Measurements from ENCODE around the gene MYO9B. TPM values are rescaled to one million over a fixed set of nuclear protein-coding genes. Genes with fewer than 3 reads are reported as not detected.

MYO9B gene
- total RNA-seq, 1 donor from 2014 or later: 69.4 TPM

- DNase-seq (ENCODE audit: low read depth): no peak
- TF ChIP-seq CTCF (IDR thresholded peaks at IDR 0.05; ENCODE audit: insufficient read depth, low read length, poor library complexity, severe bottlenecking): no peak
- H3K36me3 ChIP-seq (ENCODE audit: control insufficient read depth, insufficient read depth, low read length): no peaks in the 10 kb centered on the region
- no peak overlapping the region for H3K4me3 ChIP-seq (ENCODE audit: low read depth, low read length)
- no peaks in the 10 kb centered on the region for H3K27me3 ChIP-seq (ENCODE audit: control insufficient read depth, insufficient read depth, low read length)
Measured at GRCh38 chr19:17114414-17114831, 38.8 kb downstream of the MYO9B start.

- Histone ChIP-seq H3K4me3 (ENCODE audit: low read depth, low read length) (no peak overlapping the region), H3K27me3 (ENCODE audit: control insufficient read depth, insufficient read depth, low read length) (no peaks in the 10 kb centered on the region), H3K36me3 (ENCODE audit: control insufficient read depth, insufficient read depth, low read length) (no peaks in the 10 kb centered on the region)
- TF ChIP-seq CTCF (IDR thresholded peaks at IDR 0.05; ENCODE audit: insufficient read depth, low read length, poor library complexity, severe bottlenecking): no peak
- no peak for DNase-seq (ENCODE audit: low read depth)
Measured at GRCh38 chr19:17116996-17117702, 41.6 kb downstream of the MYO9B start.

- no peaks in the 10 kb centered on the region for H3K36me3 ChIP-seq (ENCODE audit: control insufficient read depth, insufficient read depth, low read length)
- no peaks in the 10 kb centered on the region for H3K27me3 ChIP-seq (ENCODE audit: control insufficient read depth, insufficient read depth, low read length)
- TF ChIP-seq CTCF (IDR thresholded peaks at IDR 0.05; ENCODE audit: insufficient read depth, low read length, poor library complexity, severe bottlenecking): no peak
- no peak for DNase-seq (ENCODE audit: low read depth)
- no peak overlapping the region for H3K4me3 ChIP-seq (ENCODE audit: low read depth, low read length)
Measured at GRCh38 chr19:17118957-17119356, 43.4 kb downstream of the MYO9B start.

- no peaks in the 10 kb centered on the region for H3K36me3 ChIP-seq (ENCODE audit: control insufficient read depth, insufficient read depth, low read length)
- no peak overlapping the region for H3K4me3 ChIP-seq (ENCODE audit: low read depth, low read length)
- DNase-seq (ENCODE audit: low read depth): no peak
- TF ChIP-seq CTCF (IDR thresholded peaks at IDR 0.05; ENCODE audit: insufficient read depth, low read length, poor library complexity, severe bottlenecking): no peak
- no peaks in the 10 kb centered on the region for H3K27me3 ChIP-seq (ENCODE audit: control insufficient read depth, insufficient read depth, low read length)
Measured at GRCh38 chr19:17121736-17122293, 46.2 kb downstream of the MYO9B start.

- Histone ChIP-seq H3K4me3 (ENCODE audit: low read depth, low read length) (no peak overlapping the region), H3K36me3 (ENCODE audit: control insufficient read depth, insufficient read depth, low read length) (no peaks in the 10 kb centered on the region), H3K27me3 (ENCODE audit: control insufficient read depth, insufficient read depth, low read length) (no peaks in the 10 kb centered on the region)
- no peak for TF ChIP-seq CTCF (IDR thresholded peaks at IDR 0.05; ENCODE audit: insufficient read depth, low read length, poor library complexity, severe bottlenecking)
- DNase-seq (ENCODE audit: low read depth): no peak
Measured at GRCh38 chr19:17123041-17123440, 47.5 kb downstream of the MYO9B start.

- H3K4me3 ChIP-seq (ENCODE audit: low read depth, low read length): no peak overlapping the region
- DNase-seq (ENCODE audit: low read depth): no peak
- no peaks in the 10 kb centered on the region for H3K27me3 ChIP-seq (ENCODE audit: control insufficient read depth, insufficient read depth, low read length)
- TF ChIP-seq CTCF (IDR thresholded peaks at IDR 0.05; ENCODE audit: insufficient read depth, low read length, poor library complexity, severe bottlenecking): no peak
- H3K36me3 ChIP-seq (ENCODE audit: control insufficient read depth, insufficient read depth, low read length): no peaks in the 10 kb centered on the region
Measured at GRCh38 chr19:17124025-17124424, 48.4 kb downstream of the MYO9B start.
